T-helper 2 cell treated with Interferon-gamma antibody and Interleukin-4, amounts not matched to agents 100 ng/mL and 5 ng/mL, for 36 hours (primary cell): ENCODE measurements around the gene COL15A1. TPM values are rescaled to one million over a fixed set of nuclear protein-coding genes. Genes with fewer than 3 reads are reported as not detected.

Experiments used
- intact Hi-C: fragments of 100-400 bp; cut with micrococcal nuclease; formaldehyde crosslinking; loops from one replicate; pipeline ENCODE4 v1.15.1; 2023
- total RNA-seq: library from RNA; stranded (reverse); gene quantifications from 2 replicates; pipeline ENCODE4 v1.2.3, GENCODE V29; 2022

Gene COL15A1
- total RNA-seq, 1 donor from 2014 or later, result 0.20 TPM

- intact Hi-C loops, result loop anchor here (5.0 kb wide), 2 partner anchors 719 to 846 kb away; partner anchors contain the start of genes NR4A3 and TBC1D2
These were observed 159.6 kb downstream of the COL15A1 start for GRCh38 chr9:99103054-99103895.

GRCh38 chr9:99103901-99104458 lies 160.3 kb downstream of the COL15A1 start:
- intact Hi-C loops, result loop anchor here (1.0 to 5.0 kb wide), 9 partner anchors 9 to 1047 kb away; partner anchors contain the start of genes NANS, NR4A3, SEC61B and TBC1D2

GRCh38 chr9:99104459-99105151 lies 160.9 kb downstream of the COL15A1 start, which contains the start of gene TGFBR1:
Gene TGFBR1, plus strand, starts transcription at chr9:99105113. Its CDS starts 93 bp downstream, at chr9:99105206.
- intact Hi-C loops, result loop anchor here (1.0 to 5.0 kb wide), 10 partner anchors 9 to 1048 kb away; partner anchors contain the start of genes NANS, NR4A3, SEC61B and TBC1D2

GRCh38 chr9:99105152-99106043 lies 161.7 kb downstream of the COL15A1 start:
- intact Hi-C loops, result loop anchor here (1.0 to 2.0 kb wide), 5 partner anchors 13 to 1049 kb away; partner anchors contain the start of genes NANS and SEC61B

GRCh38 chr9:99106044-99106375 lies 162.3 kb downstream of the COL15A1 start:
- intact Hi-C loops, result no loop called here

GRCh38 chr9:99107421-99107820 lies 163.7 kb downstream of the COL15A1 start:
- intact Hi-C loops, result no loop called here

- intact Hi-C loops, result no loop called here
These were observed 164.4 kb downstream of the COL15A1 start for GRCh38 chr9:99108131-99108530.

- intact Hi-C loops, result no loop called here
These were observed 165.8 kb downstream of the COL15A1 start for GRCh38 chr9:99109522-99109921.

- intact Hi-C loops, result loop anchor here (1.0 kb wide), 1 partner anchor 9 kb away; no protein-coding TSS in a partner anchor
These were observed 169.2 kb downstream of the COL15A1 start for GRCh38 chr9:99112750-99113413.

GRCh38 chr9:99113414-99114048 lies 169.8 kb downstream of the COL15A1 start:
- intact Hi-C loops, result loop anchor here (1.0 kb wide), 1 partner anchor 9 kb away; no protein-coding TSS in a partner anchor

- intact Hi-C loops, result no loop called here
These were observed 170.3 kb downstream of the COL15A1 start for GRCh38 chr9:99114049-99114440.

GRCh38 chr9:99114846-99115500 lies 171.3 kb downstream of the COL15A1 start:
- intact Hi-C loops, result no loop called here

GRCh38 chr9:99116003-99116411 lies 172.3 kb downstream of the COL15A1 start:
- intact Hi-C loops, result no loop called here

- intact Hi-C loops, result loop anchor here (2.0 kb wide), 1 partner anchor 14 kb away; the partner anchor contains the start of gene TGFBR1
These were observed 175.2 kb downstream of the COL15A1 start for GRCh38 chr9:99118782-99119466.

GRCh38 chr9:99119976-99120655 lies 176.4 kb downstream of the COL15A1 start:
- intact Hi-C loops, result loop anchor here (2.0 kb wide), 1 partner anchor 15 kb away; the partner anchor contains the start of gene TGFBR1
